ENCODE measurements around the gene HSPB8.
A peak's percentile ranks its signal among the peaks of the same experiment; 100 is the strongest.

HSPB8 gene

GRCh38 chr12:119183942-119184695 is 5.4 kb downstream of the HSPB8 start:
- no peak for DNase-seq
- H3K27ac ChIP-seq, result peak overlapping the region; percentile 97 to 98
- H3K36me3 ChIP-seq, result peaks cover 17 to 29% (median 24%) of the 10 kb centered on the region in 3 donors
- TF ChIP-seq, protein P1, sequence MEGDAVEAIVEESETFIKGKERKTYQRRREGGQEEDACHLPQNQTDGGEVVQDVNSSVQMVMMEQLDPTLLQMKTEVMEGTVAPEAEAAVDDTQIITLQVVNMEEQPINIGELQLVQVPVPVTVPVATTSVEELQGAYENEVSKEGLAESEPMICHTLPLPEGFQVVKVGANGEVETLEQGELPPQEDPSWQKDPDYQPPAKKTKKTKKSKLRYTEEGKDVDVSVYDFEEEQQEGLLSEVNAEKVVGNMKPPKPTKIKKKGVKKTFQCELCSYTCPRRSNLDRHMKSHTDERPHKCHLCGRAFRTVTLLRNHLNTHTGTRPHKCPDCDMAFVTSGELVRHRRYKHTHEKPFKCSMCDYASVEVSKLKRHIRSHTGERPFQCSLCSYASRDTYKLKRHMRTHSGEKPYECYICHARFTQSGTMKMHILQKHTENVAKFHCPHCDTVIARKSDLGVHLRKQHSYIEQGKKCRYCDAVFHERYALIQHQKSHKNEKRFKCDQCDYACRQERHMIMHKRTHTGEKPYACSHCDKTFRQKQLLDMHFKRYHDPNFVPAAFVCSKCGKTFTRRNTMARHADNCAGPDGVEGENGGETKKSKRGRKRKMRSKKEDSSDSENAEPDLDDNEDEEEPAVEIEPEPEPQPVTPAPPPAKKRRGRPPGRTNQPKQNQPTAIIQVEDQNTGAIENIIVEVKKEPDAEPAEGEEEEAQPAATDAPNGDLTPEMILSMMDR (IDR thresholded peaks at IDR 0.05), result no peak
- intact Hi-C loops (cut with DNase I; ENCODE audit: low total_unique reads), result no loop called here
- peaks cover 0 to 81% (median 44%) of the 10 kb centered on the region in 4 donors for H3K4me1 ChIP-seq
- H3K4me3 ChIP-seq, result peak overlapping the region; percentile 80 to 85
- no peaks in the 10 kb centered on the region for H3K9me3 ChIP-seq
- no peaks in the 10 kb centered on the region for H3K27me3 ChIP-seq

DNA sequence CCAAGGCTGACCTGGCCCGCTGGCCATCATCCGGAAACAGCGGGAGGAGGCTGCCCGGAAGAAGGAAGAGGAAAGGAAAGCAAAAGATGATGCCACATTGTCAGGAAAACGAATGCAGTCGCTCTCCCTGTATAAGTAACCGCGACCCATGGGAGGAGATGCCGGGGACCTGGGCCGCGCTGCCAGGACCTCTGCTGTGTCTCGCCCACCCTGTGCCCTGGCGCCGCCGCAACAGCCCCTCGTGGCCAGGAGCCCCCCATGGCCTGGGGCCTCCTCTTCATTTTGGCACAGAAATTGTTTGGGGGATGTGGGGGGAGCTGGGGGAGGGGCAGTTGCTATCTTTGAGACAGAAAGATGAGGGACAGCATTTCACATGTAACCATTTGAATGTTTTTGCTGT is 16.5 kb downstream of the HSPB8 start:
- H3K27ac ChIP-seq, result no peak overlapping the region
- H3K9me3 ChIP-seq, result no peaks in the 10 kb centered on the region
- H3K27me3 ChIP-seq, result no peaks in the 10 kb centered on the region
- TF ChIP-seq, protein P1 (IDR thresholded peaks at IDR 0.05), result no peak
- no peak overlapping the region for H3K4me3 ChIP-seq
- H3K36me3 ChIP-seq, result peaks cover 52 to 62% (median 58%) of the 10 kb centered on the region in 3 donors
- intact Hi-C loops (cut with DNase I; ENCODE audit: low total_unique reads), result no loop called here
- no peak for DNase-seq
- peaks cover 0 to 12% (median 0%) of the 10 kb centered on the region in 4 donors for H3K4me1 ChIP-seq

DNA sequence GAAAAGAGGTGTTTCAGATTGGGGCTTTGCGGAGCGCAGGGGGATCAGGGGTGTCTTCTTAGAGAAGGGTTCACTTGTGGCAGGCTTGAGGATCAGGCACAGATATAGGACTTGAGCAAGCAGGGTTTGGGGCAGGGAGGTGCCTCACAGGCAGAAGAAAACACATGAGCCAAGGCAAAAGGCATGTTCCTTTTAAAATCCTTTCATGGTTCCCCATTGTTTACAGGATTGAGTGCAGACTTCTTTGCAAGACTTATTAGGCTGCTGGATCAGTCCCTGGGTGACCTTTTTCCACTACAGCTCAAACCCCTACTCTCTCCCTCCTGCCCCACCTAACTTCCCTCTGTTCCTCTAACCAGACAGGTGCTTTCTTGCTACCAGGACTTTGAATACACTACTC is 19.7 kb downstream of the HSPB8 start:
- H3K36me3 ChIP-seq, result peaks cover 28 to 30% (median 30%) of the 10 kb centered on the region in 3 donors
- TF ChIP-seq, protein P1 (IDR thresholded peaks at IDR 0.05), result no peak
- H3K27me3 ChIP-seq, result no peaks in the 10 kb centered on the region
- intact Hi-C loops (cut with DNase I; ENCODE audit: low total_unique reads), result no loop called here
- peaks cover 0 to 10% (median 0%) of the 10 kb centered on the region in 4 donors for H3K4me1 ChIP-seq
- H3K9me3 ChIP-seq, result no peaks in the 10 kb centered on the region
- no peak overlapping the region for H3K4me3 ChIP-seq
- DNase-seq, result no peak
- H3K27ac ChIP-seq, result peak overlapping the region in 1 of 2 donors; percentile 29

GRCh38 chr12:119200601-119201000 is 21.9 kb downstream of the HSPB8 start:
- H3K4me3 ChIP-seq, result no peak overlapping the region
- H3K4me1 ChIP-seq, result peaks cover 0 to 10% (median 0%) of the 10 kb centered on the region in 4 donors
- peaks cover 7 to 9% (median 8%) of the 10 kb centered on the region in 3 donors for H3K36me3 ChIP-seq
- no peaks in the 10 kb centered on the region for H3K27me3 ChIP-seq
- no peak overlapping the region for H3K27ac ChIP-seq
- TF ChIP-seq, protein P1 (IDR thresholded peaks at IDR 0.05), result no peak
- intact Hi-C loops (cut with DNase I; ENCODE audit: low total_unique reads), result no loop called here
- DNase-seq, result no peak
- H3K9me3 ChIP-seq, result no peaks in the 10 kb centered on the region

DNA sequence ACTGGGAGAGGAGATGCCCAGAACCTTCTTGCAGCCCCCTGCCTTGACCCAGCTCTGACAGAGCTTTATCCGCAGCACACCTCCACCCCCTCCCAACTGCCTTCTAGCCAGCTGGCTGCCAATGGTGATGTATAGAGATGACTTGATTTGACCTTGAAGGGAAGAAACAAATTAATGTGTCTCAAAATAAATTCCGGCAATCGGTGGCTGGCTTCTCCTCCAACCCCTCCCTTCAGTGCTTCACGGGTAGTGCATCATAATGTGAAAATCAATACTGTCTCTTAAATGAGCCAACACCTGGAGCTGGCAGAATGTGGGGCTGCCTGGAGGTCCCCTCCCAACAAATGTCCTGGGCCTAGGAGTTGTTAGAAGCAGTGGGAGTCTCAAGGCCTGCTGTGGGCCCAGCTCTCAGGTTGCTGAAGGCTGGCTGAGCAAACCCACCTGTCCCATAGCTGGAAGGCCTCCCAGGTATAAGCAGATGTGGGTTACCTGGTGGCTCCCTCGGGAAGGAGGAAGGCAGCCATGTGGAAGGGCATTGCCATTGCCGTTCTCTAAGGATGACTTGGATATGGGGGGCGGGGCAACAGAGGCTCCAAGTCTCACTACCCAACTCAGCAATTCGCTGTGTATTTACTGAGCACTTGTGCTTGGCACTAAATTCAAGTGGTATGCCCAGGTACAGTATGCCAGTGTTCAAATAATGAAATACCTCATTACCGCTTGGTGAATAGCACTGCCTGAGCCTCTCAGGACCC is 23.2 kb downstream of the HSPB8 start:
- TF ChIP-seq, protein P1 (IDR thresholded peaks at IDR 0.05), result no peak
- no peaks in the 10 kb centered on the region for H3K36me3 ChIP-seq
- H3K27ac ChIP-seq, result no peak overlapping the region
- H3K4me1 ChIP-seq, result peaks cover 0 to 10% (median 0%) of the 10 kb centered on the region in 4 donors
- H3K9me3 ChIP-seq, result no peaks in the 10 kb centered on the region
- H3K4me3 ChIP-seq, result no peak overlapping the region
- H3K27me3 ChIP-seq, result no peaks in the 10 kb centered on the region
- intact Hi-C loops (cut with DNase I; ENCODE audit: low total_unique reads), result no loop called here
- DNase-seq, result no peak

Data from tibial artery (tissue), 4 donors.